Measurements from ENCODE around the gene LYG1.
"Not testable (repeated sequence)": the region's sequence is repeated elsewhere in the genome, so short reads cannot be mapped to it uniquely, and the experiment has no call there.

LYG1 gene

GRCh38 chr2:99317161-99317872, 16.3 kb upstream of the LYG1 start:
- no peak for TF ChIP-seq POLR2A (IDR thresholded peaks at IDR 0.05; ENCODE audit: low read depth, low read length)
- no peak for DNase-seq (ENCODE audit: insufficient read length, low spot score)
- FAIRE-seq = no peak

GRCh38 chr2:99299580-99299979, 1.4 kb downstream of the LYG1 start:
- TF ChIP-seq POLR2A (IDR thresholded peaks at IDR 0.05; ENCODE audit: low read depth, low read length) = no peak
- DNase-seq (ENCODE audit: insufficient read length, low spot score) (no peak), FAIRE-seq (no peak)

GRCh38 chr2:99297994-99298393, 3.0 kb downstream of the LYG1 start:
- no peak for DNase-seq (ENCODE audit: insufficient read length, low spot score)
- FAIRE-seq = no peak
- TF ChIP-seq POLR2A (IDR thresholded peaks at IDR 0.05; ENCODE audit: low read depth, low read length) = no peak

- FAIRE-seq = no peak
- TF ChIP-seq POLR2A (IDR thresholded peaks at IDR 0.05; ENCODE audit: low read depth, low read length) = no peak
- DNase-seq (ENCODE audit: insufficient read length, low spot score) = no peak
Observed at GRCh38 chr2:99285526-99285925, 15.5 kb downstream of the LYG1 start.

GRCh38 chr2:99279969-99280695, 20.9 kb downstream of the LYG1 start:
- FAIRE-seq = no peak
- TF ChIP-seq POLR2A (IDR thresholded peaks at IDR 0.05; ENCODE audit: low read depth, low read length) = no peak
- DNase-seq (ENCODE audit: insufficient read length, low spot score) = no peak

- peak; percentile 40 for DNase-seq (ENCODE audit: insufficient read length, low spot score)
- peak; percentile 93 for FAIRE-seq
- TF ChIP-seq POLR2A (IDR thresholded peaks at IDR 0.05; ENCODE audit: low read depth, low read length) = no peak
Observed at GRCh38 chr2:99278793-99279291, 22.2 kb downstream of the LYG1 start.

- FAIRE-seq; DNase-seq (ENCODE audit: insufficient read length, low spot score): not testable (repeated sequence)
Observed at GRCh38 chr2:99278195-99278765, 22.7 kb downstream of the LYG1 start.

GRCh38 chr2:99275882-99276281, 25.1 kb downstream of the LYG1 start:
- DNase-seq (ENCODE audit: insufficient read length, low spot score) (no peak), FAIRE-seq (no peak)
- no peak for TF ChIP-seq POLR2A (IDR thresholded peaks at IDR 0.05; ENCODE audit: low read depth, low read length)

- TF ChIP-seq POLR2A (IDR thresholded peaks at IDR 0.05; ENCODE audit: low read depth, low read length) = no peak
- FAIRE-seq (no peak), DNase-seq (ENCODE audit: insufficient read length, low spot score) (no peak)
Observed at GRCh38 chr2:99261242-99261641, 39.8 kb downstream of the LYG1 start.

- no peak for DNase-seq (ENCODE audit: insufficient read length, low spot score)
- TF ChIP-seq POLR2A (IDR thresholded peaks at IDR 0.05; ENCODE audit: low read depth, low read length) = no peak
- FAIRE-seq = no peak
Observed at GRCh38 chr2:99260184-99260583, 40.8 kb downstream of the LYG1 start.

- DNase-seq (ENCODE audit: insufficient read length, low spot score) = no peak
- TF ChIP-seq POLR2A (IDR thresholded peaks at IDR 0.05; ENCODE audit: low read depth, low read length) = no peak
- FAIRE-seq = no peak
Observed at GRCh38 chr2:99259465-99259864, 41.5 kb downstream of the LYG1 start.

GRCh38 chr2:99256677-99257076, 44.3 kb downstream of the LYG1 start:
- FAIRE-seq (peak; percentile 85), DNase-seq (ENCODE audit: insufficient read length, low spot score) (peak; percentile 27)
- no peak for TF ChIP-seq POLR2A (IDR thresholded peaks at IDR 0.05; ENCODE audit: low read depth, low read length)

GRCh38 chr2:99255491-99256318, 45.3 kb downstream of the LYG1 start, which contains the start of gene LYG2:
Gene LYG2, minus strand, starts transcription at chr2:99255666. Its CDS starts 1,406 bp downstream, at chr2:99254260.
- TF ChIP-seq POLR2A (IDR thresholded peaks at IDR 0.05; ENCODE audit: low read depth, low read length) = no peak
- DNase-seq (ENCODE audit: insufficient read length, low spot score) (no peak), FAIRE-seq (peak; percentile 36)

GRCh38 chr2:99249951-99250350, 51.0 kb downstream of the LYG1 start:
- TF ChIP-seq POLR2A (IDR thresholded peaks at IDR 0.05; ENCODE audit: low read depth, low read length) = no peak
- FAIRE-seq (no peak), DNase-seq (ENCODE audit: insufficient read length, low spot score) (no peak)
